Fibroblast of lung (primary cell): ENCODE results near the gene ZDHHC8. TPM values are rescaled to one million over a fixed set of nuclear protein-coding genes. Genes with fewer than 3 reads are reported as not detected.

Experiments used
- DNase-seq, 2 donors: peaks; one replicate each; pipeline versions ENCODE4 v3.0.0 to v3.0.0-alpha.2; 2010; ENCODE audit warnings: low read depth in 2 of 2
- H2AFZ ChIP-seq: 2 replicates; pipeline ENCODE4 v1.5.1; 2012; ENCODE audit warnings: low read length, control low read depth, inconsistent platforms
- H3K27ac ChIP-seq: 2 replicates; pipeline ENCODE4 v1.5.1; 2011; ENCODE audit warnings: low read length, control low read depth; ENCODE audit not compliant: insufficient read depth
- H3K27me3 ChIP-seq: 2 replicates; pipeline ENCODE4 v1.5.1; 2011; ENCODE audit warnings: mild to moderate bottlenecking, low read length; ENCODE audit not compliant: control insufficient read depth, insufficient read depth
- H3K36me3 ChIP-seq: 2 replicates; pipeline ENCODE4 v1.5.1; 2011; ENCODE audit warnings: low read length; ENCODE audit not compliant: control insufficient read depth, insufficient read depth
- H3K4me1 ChIP-seq: 2 replicates; pipeline ENCODE4 v1.5.1; 2011; ENCODE audit warnings: low read length; ENCODE audit not compliant: control insufficient read depth, insufficient read depth; ENCODE audit errors: extremely low read depth
- H3K4me2 ChIP-seq: 2 replicates; pipeline ENCODE4 v1.5.1; 2011; ENCODE audit warnings: low read length, control low read depth; ENCODE audit not compliant: insufficient read depth; ENCODE audit errors: extremely low read depth
- H3K4me3 ChIP-seq, 4 experiments: fragments of 200-600 bp in 1 of 4; sonication (generic) in 1 of 4; replicated peaks in 1 of 4; 2 replicates each; pipeline ENCODE4 v1.5.1; 2011 to 2016; ENCODE audit warnings: low read length in 4 of 4, low read depth in 3 of 4, mild to moderate bottlenecking in 3 of 4, control low read depth in 2 of 4, inconsistent platforms in 1 of 4, mixed read lengths in 1 of 4; ENCODE audit not compliant: insufficient read depth in 1 of 4; ENCODE audit errors: control extremely low read depth in 1 of 4
- H3K79me2 ChIP-seq: 2 replicates; pipeline ENCODE4 v1.5.1; 2012; ENCODE audit warnings: mild to moderate bottlenecking, low read length, inconsistent platforms; ENCODE audit not compliant: control insufficient read depth, insufficient read depth
- H3K9ac ChIP-seq: 2 replicates; pipeline ENCODE4 v1.5.1; 2011; ENCODE audit warnings: mild to moderate bottlenecking, low read length, control low read depth; ENCODE audit not compliant: insufficient read depth
- H3K9me3 ChIP-seq: 2 replicates; pipeline ENCODE4 v1.5.1; 2012; ENCODE audit warnings: low read depth, low read length; ENCODE audit not compliant: control insufficient read depth, insufficient read depth
- H4K20me1 ChIP-seq: 2 replicates; pipeline ENCODE4 v1.5.1; 2011; ENCODE audit warnings: low read length; ENCODE audit not compliant: control insufficient read depth, insufficient read depth; ENCODE audit errors: extremely low read depth
- EZH2 ChIP-seq: IDR thresholded peaks from 2 replicates; pipeline ENCODE4 v1.5.1; 2012; ENCODE audit warnings: low read length, control low read depth, mild to moderate bottlenecking; ENCODE audit errors: missing control alignments
- polyA plus RNA-seq, 2 donors: library from polyadenylated mRNA; depleted of rRNA in 1 of 2; stranded (reverse) in 1 of 2; unstranded in 1 of 2; fragments of >200 nt; gene quantifications; 2 replicates each; pipeline ENCODE4 v1.2.1, GENCODE V29; 2011 to 2012; ENCODE audit warnings: missing spikeins in 1 of 2
- total RNA-seq: library from RNA; depleted of rRNA; stranded (reverse); fragments of >200 nt; gene quantifications from 2 replicates; pipeline ENCODE4 v1.2.1, GENCODE V29; 2014
- TF ChIP-seq, protein P1 (sequence below), 2 donors: IDR thresholded peaks in 1 of 2; conservative IDR thresholded peaks in 1 of 2; 1 replicate in 1 of 2; 2 replicates in 1 of 2; pipeline ENCODE4 v1.5.1; 2011 to 2012; ENCODE audit warnings: low read length in 2 of 2, control low read depth in 1 of 2, inconsistent platforms in 1 of 2, low read depth in 1 of 2, mild to moderate bottlenecking in 1 of 2

ZDHHC8 gene
- total and polyA plus RNA-seq, 2 donors (not counting 1 experiment from before 2014, with no cell fraction given) = 6.6 to 26.2 TPM

DNA sequence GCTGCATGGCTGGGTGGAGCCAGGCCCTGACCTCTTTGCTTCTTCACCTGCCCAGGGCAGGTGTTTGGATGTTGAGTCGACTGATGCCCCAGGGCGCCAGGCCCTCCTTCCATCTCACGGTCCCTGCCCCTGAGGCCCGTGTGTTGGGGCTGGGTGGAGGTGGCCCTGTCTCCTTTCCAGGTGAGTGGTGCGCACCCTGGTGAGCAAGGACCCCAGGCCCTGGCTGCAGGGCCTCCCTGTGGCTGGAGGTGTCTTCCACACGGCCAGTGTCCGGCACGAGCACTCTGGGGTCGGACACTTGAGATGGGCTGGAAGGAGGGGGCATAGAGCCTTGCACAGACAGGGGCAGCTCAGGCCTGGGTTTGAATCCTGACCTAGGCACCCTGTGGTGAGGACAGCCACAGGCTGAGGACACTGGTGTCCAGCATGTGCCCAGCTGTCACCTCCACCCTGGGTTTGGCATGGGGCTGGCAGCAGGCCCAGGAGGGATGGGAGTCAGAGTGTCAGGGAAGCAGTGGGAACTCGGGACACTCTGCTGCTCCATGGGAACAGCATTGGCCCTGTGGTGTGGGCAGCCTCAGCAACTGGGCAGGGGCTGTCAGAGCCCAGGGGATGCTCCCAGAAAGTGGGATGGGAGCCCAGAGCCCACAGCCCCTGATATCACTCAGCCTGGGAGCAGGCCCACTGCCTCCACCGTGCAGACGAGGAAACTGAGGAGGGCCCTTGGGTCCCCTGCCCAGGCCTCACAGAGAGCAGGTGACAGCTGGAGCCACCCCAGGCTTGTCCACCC lies 56.4 kb downstream of the ZDHHC8 start:
- Histone ChIP-seq H3K9ac (no peak overlapping the region), H2AFZ (no peak overlapping the region), H3K27me3 (no peaks in the 10 kb centered on the region), H4K20me1 (peaks cover 2% of the 10 kb centered on the region), H3K9me3 (no peaks in the 10 kb centered on the region), H3K36me3 (no peaks in the 10 kb centered on the region), H3K79me2 (no peaks in the 10 kb centered on the region), H3K4me3 (no peak overlapping the region), H3K4me2 (no peak overlapping the region), H3K27ac (no peak overlapping the region), H3K4me1 (no peaks in the 10 kb centered on the region)
- TF ChIP-seq, protein P1, sequence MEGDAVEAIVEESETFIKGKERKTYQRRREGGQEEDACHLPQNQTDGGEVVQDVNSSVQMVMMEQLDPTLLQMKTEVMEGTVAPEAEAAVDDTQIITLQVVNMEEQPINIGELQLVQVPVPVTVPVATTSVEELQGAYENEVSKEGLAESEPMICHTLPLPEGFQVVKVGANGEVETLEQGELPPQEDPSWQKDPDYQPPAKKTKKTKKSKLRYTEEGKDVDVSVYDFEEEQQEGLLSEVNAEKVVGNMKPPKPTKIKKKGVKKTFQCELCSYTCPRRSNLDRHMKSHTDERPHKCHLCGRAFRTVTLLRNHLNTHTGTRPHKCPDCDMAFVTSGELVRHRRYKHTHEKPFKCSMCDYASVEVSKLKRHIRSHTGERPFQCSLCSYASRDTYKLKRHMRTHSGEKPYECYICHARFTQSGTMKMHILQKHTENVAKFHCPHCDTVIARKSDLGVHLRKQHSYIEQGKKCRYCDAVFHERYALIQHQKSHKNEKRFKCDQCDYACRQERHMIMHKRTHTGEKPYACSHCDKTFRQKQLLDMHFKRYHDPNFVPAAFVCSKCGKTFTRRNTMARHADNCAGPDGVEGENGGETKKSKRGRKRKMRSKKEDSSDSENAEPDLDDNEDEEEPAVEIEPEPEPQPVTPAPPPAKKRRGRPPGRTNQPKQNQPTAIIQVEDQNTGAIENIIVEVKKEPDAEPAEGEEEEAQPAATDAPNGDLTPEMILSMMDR (conservative IDR thresholded peaks at IDR 0.05 in 1 of 2, IDR thresholded peaks at IDR 0.05 in 1 of 2; ENCODE audit: low read depth in 1 of 2, low read length in 2 of 2) = no peak
- no peak for DNase-seq

DNA sequence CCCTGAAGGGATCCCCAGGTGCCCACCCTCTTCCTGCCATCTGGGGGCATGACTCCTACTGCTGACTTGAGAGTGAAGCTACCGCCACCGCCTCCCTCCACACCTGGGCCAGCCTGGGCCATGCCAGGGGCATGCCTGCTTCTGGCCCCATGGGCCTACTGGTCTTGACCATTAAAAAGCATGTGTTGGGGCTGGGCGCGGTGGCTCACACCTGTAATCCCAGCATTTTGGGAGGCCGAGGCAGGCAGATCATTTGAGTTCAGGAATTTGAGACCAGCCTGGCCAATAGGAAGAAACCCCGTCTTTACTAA lies 56.9 kb downstream of the ZDHHC8 start:
- Histone ChIP-seq H2AFZ (no peak overlapping the region), H3K4me3 (no peak overlapping the region), H3K4me1 (no peaks in the 10 kb centered on the region), H3K9me3 (no peaks in the 10 kb centered on the region), H3K27ac (no peak overlapping the region), H3K27me3 (no peaks in the 10 kb centered on the region), H3K4me2 (no peak overlapping the region), H3K9ac (no peak overlapping the region), H4K20me1 (peaks cover 2% of the 10 kb centered on the region), H3K79me2 (no peaks in the 10 kb centered on the region), H3K36me3 (no peaks in the 10 kb centered on the region)
- no peak for TF ChIP-seq EZH2
- TF ChIP-seq, protein P1 (conservative IDR thresholded peaks at IDR 0.05 in 1 of 2, IDR thresholded peaks at IDR 0.05 in 1 of 2; ENCODE audit: low read depth in 1 of 2, low read length in 2 of 2) = no peak
- DNase-seq = no peak

DNA sequence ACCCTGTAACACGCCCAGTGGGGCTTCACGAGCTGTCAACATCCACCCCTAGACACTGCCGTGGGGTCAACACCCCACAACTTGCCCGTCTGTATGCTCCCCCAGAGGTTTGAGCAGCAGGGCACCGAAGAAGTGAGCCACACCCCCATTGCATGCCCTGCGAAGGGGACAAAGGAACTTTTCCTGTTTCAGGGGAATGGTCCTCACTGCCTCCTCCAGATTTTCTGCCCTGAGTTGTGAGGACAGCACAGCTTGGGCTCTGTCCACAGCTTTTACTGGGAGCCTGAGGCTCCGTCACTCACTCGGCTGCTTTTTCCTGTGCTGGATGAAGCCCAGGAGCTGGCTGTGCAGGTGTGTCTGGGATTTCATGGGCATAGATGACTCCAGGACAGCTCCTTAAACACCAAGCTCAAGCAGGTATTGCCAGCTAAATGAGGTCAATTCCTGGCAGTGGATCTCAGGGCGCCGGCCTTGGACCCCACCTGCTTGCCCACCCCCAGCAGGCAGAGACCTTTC lies 59.5 kb downstream of the ZDHHC8 start:
- H3K4me1 ChIP-seq = no peaks in the 10 kb centered on the region
- no peaks in the 10 kb centered on the region for H3K27me3 ChIP-seq
- no peaks in the 10 kb centered on the region for H3K79me2 ChIP-seq
- DNase-seq = no peak
- no peak overlapping the region for H3K9ac ChIP-seq
- no peak for TF ChIP-seq EZH2
- TF ChIP-seq, protein P1 (conservative IDR thresholded peaks at IDR 0.05 in 1 of 2, IDR thresholded peaks at IDR 0.05 in 1 of 2; ENCODE audit: low read depth in 1 of 2, low read length in 2 of 2) = no peak
- no peak overlapping the region for H3K27ac ChIP-seq
- no peak overlapping the region for H2AFZ ChIP-seq
- no peak overlapping the region for H3K4me2 ChIP-seq
- H3K9me3 ChIP-seq = no peaks in the 10 kb centered on the region
- H3K4me3 ChIP-seq = no peak overlapping the region
- no peaks in the 10 kb centered on the region for H3K36me3 ChIP-seq
- peaks cover 2% of the 10 kb centered on the region for H4K20me1 ChIP-seq
